Measurements from ENCODE around the gene ATG16L2.
"Not testable (repeated sequence)": the region's sequence is repeated elsewhere in the genome, so short reads cannot be mapped to it uniquely, and the experiment has no call there.

Gene ATG16L2

DNA sequence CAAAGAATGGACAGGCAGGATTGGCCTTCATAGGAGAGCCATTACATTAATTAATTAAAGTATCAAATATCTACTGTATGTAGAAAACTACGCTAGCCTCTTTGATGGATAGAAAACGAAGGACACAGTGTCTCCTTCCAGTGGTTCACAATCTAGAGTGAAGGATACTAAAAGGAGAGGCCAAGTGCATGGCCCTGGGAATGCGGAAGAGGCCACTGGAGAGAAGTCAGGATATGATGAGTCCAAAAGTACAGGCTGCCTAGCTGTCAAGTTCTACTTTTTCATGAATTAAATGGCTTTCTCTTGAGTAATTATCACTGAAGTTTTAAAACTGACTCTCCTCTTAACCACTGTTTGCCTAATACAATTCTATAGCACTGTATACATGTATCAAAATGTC is 41.9 kb downstream of the ATG16L2 start:
- H3K36me3 ChIP-seq (ENCODE audit: insufficient read depth, low read length): peaks cover 60% of the 10 kb centered on the region
- TF ChIP-seq EZH2 (IDR thresholded peaks at IDR 0.05; ENCODE audit: borderline replicate concordance, low read length): no peak
- TF ChIP-seq, protein P1, sequence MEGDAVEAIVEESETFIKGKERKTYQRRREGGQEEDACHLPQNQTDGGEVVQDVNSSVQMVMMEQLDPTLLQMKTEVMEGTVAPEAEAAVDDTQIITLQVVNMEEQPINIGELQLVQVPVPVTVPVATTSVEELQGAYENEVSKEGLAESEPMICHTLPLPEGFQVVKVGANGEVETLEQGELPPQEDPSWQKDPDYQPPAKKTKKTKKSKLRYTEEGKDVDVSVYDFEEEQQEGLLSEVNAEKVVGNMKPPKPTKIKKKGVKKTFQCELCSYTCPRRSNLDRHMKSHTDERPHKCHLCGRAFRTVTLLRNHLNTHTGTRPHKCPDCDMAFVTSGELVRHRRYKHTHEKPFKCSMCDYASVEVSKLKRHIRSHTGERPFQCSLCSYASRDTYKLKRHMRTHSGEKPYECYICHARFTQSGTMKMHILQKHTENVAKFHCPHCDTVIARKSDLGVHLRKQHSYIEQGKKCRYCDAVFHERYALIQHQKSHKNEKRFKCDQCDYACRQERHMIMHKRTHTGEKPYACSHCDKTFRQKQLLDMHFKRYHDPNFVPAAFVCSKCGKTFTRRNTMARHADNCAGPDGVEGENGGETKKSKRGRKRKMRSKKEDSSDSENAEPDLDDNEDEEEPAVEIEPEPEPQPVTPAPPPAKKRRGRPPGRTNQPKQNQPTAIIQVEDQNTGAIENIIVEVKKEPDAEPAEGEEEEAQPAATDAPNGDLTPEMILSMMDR (IDR thresholded peaks at IDR 0.05; ENCODE audit: low read length): no peak
- no peaks in the 10 kb centered on the region for H3K9me3 ChIP-seq (ENCODE audit: low read length)
- no peaks in the 10 kb centered on the region for H3K4me1 ChIP-seq (ENCODE audit: insufficient read depth, low read length, severe bottlenecking)
- H3K4me3 ChIP-seq (ENCODE audit: low read depth, low read length, poor library complexity, severe bottlenecking): no peak overlapping the region
- no peak overlapping the region for H3K4me2 ChIP-seq (ENCODE audit: low read length)
- H3K79me2 ChIP-seq (ENCODE audit: insufficient read depth, low read length): no peaks in the 10 kb centered on the region
- no peak overlapping the region for H2AFZ ChIP-seq (ENCODE audit: low read length)
- H3K9ac ChIP-seq (ENCODE audit: low read length): no peak overlapping the region
- H3K27me3 ChIP-seq (ENCODE audit: insufficient read depth, low read length): no peaks in the 10 kb centered on the region
- H3K9me2 ChIP-seq (ENCODE audit: low read depth, low read length): no peaks in the 10 kb centered on the region
- H3F3A ChIP-seq (ENCODE audit: insufficient read depth, low read length): 0 out of 2 replicates have a peak, but pooled peaks cover 2% of the 10 kb centered on the region
- no peaks in the 10 kb centered on the region for H4K20me1 ChIP-seq (ENCODE audit: insufficient read depth, low read length)
- no peak overlapping the region for H3K27ac ChIP-seq (ENCODE audit: low read depth, low read length, poor library complexity, severe bottlenecking)

DNA sequence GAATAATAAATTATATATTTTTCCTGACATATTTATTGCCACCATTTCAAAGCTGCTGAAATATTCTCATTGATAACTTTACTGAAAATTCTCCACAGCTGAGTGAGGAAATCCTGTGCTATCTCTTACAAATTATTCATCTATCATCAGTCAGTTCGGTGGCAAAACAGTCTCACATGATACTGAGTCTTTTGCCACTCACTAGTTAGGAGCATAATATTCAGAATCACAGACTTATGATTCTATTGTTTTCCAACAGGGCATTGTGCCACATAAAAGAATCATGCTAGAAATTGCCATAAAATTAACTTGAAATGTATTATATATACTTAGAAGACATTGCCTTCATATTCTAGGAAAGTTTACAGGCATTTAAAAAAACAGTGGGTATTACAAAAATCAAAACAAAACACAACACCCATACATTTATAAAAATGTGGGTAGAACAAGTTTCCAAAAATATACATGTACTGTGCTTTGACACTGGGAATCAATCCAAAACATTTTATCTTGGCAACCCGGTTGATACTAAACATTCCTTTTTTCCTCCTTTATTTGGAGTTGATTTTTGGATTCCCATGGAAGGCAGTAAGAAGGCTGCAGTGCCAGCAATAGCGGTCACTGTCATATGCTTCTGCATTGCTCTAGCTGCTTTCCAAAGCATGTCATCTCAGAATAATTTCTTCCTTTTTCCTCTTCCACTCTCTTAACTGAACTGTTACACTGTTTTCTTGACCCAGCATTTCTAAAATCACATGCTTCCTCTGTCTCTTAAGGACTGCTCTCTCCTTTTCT is 42.5 kb downstream of the ATG16L2 start:
- Histone ChIP-seq H3K27ac (ENCODE audit: low read depth, low read length, poor library complexity, severe bottlenecking) (no peak overlapping the region), H3K9me2 (ENCODE audit: low read depth, low read length) (no peaks in the 10 kb centered on the region), H3K4me2 (ENCODE audit: low read length) (no peak overlapping the region), H3K9ac (ENCODE audit: low read length) (no peak overlapping the region), H3K9me3 (ENCODE audit: low read length) (no peaks in the 10 kb centered on the region), H3K27me3 (ENCODE audit: insufficient read depth, low read length) (no peaks in the 10 kb centered on the region), H2AFZ (ENCODE audit: low read length) (no peak overlapping the region), H3F3A (ENCODE audit: insufficient read depth, low read length) (0 out of 2 replicates have a peak, but pooled peaks cover 2% of the 10 kb centered on the region), H3K79me2 (ENCODE audit: insufficient read depth, low read length) (no peaks in the 10 kb centered on the region), H3K4me1 (ENCODE audit: insufficient read depth, low read length, severe bottlenecking) (no peaks in the 10 kb centered on the region), H3K4me3 (ENCODE audit: low read depth, low read length, poor library complexity, severe bottlenecking) (no peak overlapping the region), H4K20me1 (ENCODE audit: insufficient read depth, low read length) (no peaks in the 10 kb centered on the region), H3K36me3 (ENCODE audit: insufficient read depth, low read length) (peaks cover 60% of the 10 kb centered on the region)
- TF ChIP-seq, protein P1 (IDR thresholded peaks at IDR 0.05; ENCODE audit: low read length): no peak; the same call in 1 of the 2 replicates

DNA sequence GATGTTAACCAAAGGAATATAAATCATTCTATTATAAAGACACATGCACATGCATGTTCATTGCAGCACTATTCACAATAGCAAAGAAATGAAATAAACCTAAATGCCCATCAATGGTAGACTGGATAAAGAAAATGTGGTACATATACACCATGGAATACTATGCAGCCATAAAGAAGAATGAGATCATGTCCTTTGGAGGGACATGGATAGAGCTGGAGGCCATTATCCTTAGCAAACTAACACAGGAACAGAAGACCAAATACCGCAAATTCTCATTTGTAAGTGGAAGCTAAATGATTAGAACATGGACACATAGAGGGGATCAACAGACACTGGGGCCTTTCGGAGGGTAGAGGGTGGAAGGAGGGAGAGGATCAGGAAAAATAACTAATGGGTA is 44.1 kb downstream of the ATG16L2 start:
- not testable (repeated sequence) for H3K27ac ChIP-seq (ENCODE audit: low read depth, low read length, poor library complexity, severe bottlenecking); H3K79me2 ChIP-seq (ENCODE audit: insufficient read depth, low read length); H3F3A ChIP-seq (ENCODE audit: insufficient read depth, low read length); H3K4me1 ChIP-seq (ENCODE audit: insufficient read depth, low read length, severe bottlenecking); H2AFZ ChIP-seq (ENCODE audit: low read length); H4K20me1 ChIP-seq (ENCODE audit: insufficient read depth, low read length); H3K27me3 ChIP-seq (ENCODE audit: insufficient read depth, low read length); H3K9me2 ChIP-seq (ENCODE audit: low read depth, low read length); H3K4me2 ChIP-seq (ENCODE audit: low read length); H3K9me3 ChIP-seq (ENCODE audit: low read length); H3K4me3 ChIP-seq (ENCODE audit: low read depth, low read length, poor library complexity, severe bottlenecking); H3K9ac ChIP-seq (ENCODE audit: low read length)
- H3K36me3 ChIP-seq (ENCODE audit: insufficient read depth, low read length): peaks cover 55% of the 10 kb centered on the region

DNA sequence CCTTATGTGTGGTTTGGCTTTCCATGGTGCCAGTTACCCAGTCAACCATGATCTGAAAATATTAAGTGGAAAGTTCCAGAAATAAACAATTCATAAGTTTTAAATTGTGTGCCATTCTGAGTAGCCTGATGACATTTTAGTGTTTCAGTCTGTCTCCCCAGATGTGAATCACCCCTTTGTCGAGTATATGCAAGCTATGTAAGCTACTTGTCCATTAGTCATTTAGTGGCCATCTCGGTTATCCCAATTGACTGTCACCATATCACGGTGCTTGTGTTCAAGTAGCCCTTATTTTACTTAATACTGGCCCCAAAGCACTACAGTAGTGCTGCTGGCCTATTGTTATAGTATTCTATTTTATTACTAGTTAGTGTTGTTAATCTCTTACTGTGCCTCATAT is 44.9 kb downstream of the ATG16L2 start:
- Histone ChIP-seq H3K9me3 (ENCODE audit: low read length) (no peaks in the 10 kb centered on the region), H3K9ac (ENCODE audit: low read length) (no peak overlapping the region), H3F3A (ENCODE audit: insufficient read depth, low read length) (no peaks in the 10 kb centered on the region), H3K4me3 (ENCODE audit: low read depth, low read length, poor library complexity, severe bottlenecking) (no peak overlapping the region), H3K4me2 (ENCODE audit: low read length) (no peak overlapping the region), H3K9me2 (ENCODE audit: low read depth, low read length) (no peaks in the 10 kb centered on the region), H3K4me1 (ENCODE audit: insufficient read depth, low read length, severe bottlenecking) (no peaks in the 10 kb centered on the region), H3K27ac (ENCODE audit: low read depth, low read length, poor library complexity, severe bottlenecking) (no peak overlapping the region), H4K20me1 (ENCODE audit: insufficient read depth, low read length) (no peaks in the 10 kb centered on the region), H2AFZ (ENCODE audit: low read length) (no peak overlapping the region), H3K79me2 (ENCODE audit: insufficient read depth, low read length) (no peaks in the 10 kb centered on the region), H3K36me3 (ENCODE audit: insufficient read depth, low read length) (peaks cover 53% of the 10 kb centered on the region), H3K27me3 (ENCODE audit: insufficient read depth, low read length) (no peaks in the 10 kb centered on the region)
- TF ChIP-seq, protein P1 (IDR thresholded peaks at IDR 0.05; ENCODE audit: low read length): no peak
- TF ChIP-seq EZH2 (IDR thresholded peaks at IDR 0.05; ENCODE audit: borderline replicate concordance, low read length): no peak

All from OCI-LY1 (cell line).